ENCODE measurements around the gene ASTE1.
A peak's percentile ranks its signal among the peaks of the same experiment; 100 is the strongest.

ASTE1 gene, protein sequence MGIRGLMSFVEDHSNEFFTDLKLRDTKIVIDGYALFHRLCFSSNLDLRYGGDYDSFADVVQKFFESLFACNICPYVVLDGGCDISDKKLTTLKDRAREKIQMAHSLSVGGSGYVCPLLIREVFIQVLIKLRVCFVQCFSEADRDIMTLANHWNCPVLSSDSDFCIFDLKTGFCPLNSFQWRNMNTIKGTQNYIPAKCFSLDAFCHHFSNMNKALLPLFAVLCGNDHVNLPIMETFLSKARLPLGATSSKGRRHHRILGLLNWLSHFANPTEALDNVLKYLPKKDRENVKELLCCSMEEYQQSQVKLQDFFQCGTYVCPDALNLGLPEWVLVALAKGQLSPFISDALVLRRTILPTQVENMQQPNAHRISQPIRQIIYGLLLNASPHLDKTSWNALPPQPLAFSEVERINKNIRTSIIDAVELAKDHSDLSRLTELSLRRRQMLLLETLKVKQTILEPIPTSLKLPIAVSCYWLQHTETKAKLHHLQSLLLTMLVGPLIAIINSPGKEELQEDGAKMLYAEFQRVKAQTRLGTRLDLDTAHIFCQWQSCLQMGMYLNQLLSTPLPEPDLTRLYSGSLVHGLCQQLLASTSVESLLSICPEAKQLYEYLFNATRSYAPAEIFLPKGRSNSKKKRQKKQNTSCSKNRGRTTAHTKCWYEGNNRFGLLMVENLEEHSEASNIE

GRCh38 chr3:131026321-131027151 is at the start of gene ASTE1, which contains the start of gene NEK11:
Gene ASTE1 (minus strand): TSS chr3:131026825. CDS start chr3:131025306, 1,519 bp downstream.
Gene NEK11 (plus strand): TSS chr3:131026877. CDS start chr3:131029709, 2,832 bp downstream.
- DNase-seq = peak; percentile 93

GRCh38 chr3:131075632-131076328 is 49.2 kb upstream of the ASTE1 start:
- DNase-seq = no peak

- no peak for DNase-seq
Observed at GRCh38 chr3:131072845-131073244, 46.2 kb upstream of the ASTE1 start.

- no peak for DNase-seq
Observed at GRCh38 chr3:131072099-131072559, 45.5 kb upstream of the ASTE1 start.

DNA sequence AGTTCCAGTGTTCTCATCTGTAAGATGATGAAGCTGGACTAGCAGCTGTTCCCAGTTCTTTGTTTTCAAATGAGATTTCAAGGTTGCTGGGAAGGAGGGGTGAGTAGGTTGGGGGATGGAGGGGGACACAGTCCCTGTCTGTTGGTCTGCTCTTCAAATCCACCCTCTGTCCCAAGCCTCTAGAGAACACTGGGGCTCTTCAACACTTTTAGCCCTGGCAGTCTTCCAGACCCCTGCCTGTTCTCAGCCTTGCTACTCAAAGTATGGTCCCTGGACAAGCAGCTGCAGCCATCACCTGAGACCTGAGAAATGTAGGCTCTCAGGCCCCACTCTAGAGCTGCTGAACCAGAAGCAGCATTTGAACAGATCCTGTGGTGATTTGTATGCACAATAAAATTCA is 41.4 kb upstream of the ASTE1 start:
- no peak for DNase-seq

DNA sequence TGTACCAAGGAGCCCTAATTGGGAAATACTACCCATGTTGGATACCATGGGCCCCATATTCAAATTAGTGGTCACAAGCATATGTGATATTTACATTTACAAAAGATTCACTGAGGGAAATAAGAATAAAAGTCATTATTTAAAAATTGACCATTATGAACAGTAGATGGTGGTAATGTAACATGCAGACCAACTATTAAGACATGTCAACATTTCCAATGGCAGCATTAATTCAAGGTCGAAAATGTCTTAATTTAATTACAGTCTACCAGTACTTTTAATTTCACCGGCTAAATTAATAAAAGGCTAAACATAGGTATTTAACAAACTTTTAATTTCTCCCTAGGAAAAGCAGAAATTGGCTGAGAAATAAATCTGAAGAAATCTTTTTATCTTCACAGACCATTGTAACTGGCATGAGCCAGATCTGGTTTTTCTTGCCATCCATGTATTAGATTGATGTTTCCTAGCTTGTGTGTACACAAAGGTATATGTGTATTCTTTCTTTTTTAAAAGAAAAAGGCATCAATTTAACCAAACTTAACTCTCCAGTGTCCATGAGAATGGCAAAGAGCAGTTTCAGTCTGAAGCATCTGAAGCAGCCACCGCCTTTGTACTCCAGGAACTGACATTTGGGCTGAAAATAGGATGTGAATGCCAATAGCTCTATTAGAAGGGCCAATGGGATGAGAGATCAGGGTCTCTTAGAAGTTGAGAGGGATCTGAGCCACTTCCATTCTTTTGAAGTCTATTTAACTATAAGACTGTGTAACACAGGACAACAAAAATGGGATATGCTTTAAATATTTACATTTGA is 26.6 kb upstream of the ASTE1 start:
- no peak for DNase-seq

GRCh38 chr3:131050001-131050400 is 23.4 kb upstream of the ASTE1 start:
- DNase-seq = no peak

GRCh38 chr3:131048030-131048429 is 21.4 kb upstream of the ASTE1 start:
- no peak for DNase-seq

GRCh38 chr3:131047582-131047981 is 21.0 kb upstream of the ASTE1 start:
- no peak for DNase-seq

DNA sequence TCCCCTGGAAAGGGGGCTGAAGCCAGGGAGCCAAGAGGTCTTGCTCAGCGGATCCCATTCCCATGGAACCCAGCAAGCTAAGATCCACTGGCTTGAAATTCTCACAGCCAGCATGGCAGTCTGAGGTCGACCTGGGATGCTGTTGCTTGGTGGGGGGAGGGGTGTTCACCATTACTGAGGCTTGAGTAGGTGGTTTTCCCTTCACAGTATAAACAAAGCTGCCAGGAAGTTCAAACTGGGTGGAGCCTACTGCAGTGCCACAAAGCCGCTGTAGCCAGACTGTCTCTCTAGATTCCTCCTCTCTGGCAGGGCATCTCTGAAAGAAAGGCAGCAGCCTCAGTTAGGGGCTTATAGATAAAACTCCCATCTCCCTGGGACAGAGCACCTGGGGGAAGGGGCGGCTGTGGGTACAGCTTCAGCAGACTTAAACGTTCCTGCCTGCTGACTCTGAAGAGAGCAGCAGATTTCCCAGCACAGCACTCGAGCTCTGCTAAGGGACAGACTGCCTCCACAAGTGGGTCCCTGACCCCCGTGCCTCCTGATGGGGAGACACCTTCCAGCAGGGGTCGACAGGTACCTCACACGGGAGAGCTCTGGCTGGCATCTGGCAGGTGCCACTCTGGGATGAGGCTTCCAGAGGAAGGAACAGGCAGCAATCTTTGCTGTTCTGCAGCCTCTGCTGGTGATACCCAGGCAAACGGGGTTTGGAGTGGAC is 15.8 kb upstream of the ASTE1 start:
- DNase-seq = peak; percentile 36 to 61

DNA sequence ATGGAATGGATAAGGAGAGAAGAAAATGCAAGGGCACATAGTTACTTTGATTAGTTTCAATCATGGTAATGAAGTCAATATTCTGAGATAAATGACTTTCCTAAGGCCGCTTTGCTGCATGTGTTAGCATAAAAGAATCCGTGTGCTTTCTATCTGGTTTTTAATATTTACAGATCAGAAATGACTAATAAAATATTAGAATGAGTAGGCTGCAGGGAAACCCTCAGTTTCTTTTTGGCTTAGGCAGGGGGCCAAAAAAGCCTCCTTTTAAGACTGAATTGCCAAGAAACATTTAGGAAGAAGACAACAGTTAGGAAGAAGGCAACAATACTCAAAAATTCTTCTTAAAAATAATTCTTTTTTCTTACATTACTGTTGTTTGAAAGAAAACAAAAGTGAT is 11.7 kb upstream of the ASTE1 start:
- DNase-seq = no peak

- DNase-seq = no peak
Observed at GRCh38 chr3:131036986-131037385, 10.4 kb upstream of the ASTE1 start.

GRCh38 chr3:131036200-131036816 is 9.7 kb upstream of the ASTE1 start:
- no peak for DNase-seq

DNA sequence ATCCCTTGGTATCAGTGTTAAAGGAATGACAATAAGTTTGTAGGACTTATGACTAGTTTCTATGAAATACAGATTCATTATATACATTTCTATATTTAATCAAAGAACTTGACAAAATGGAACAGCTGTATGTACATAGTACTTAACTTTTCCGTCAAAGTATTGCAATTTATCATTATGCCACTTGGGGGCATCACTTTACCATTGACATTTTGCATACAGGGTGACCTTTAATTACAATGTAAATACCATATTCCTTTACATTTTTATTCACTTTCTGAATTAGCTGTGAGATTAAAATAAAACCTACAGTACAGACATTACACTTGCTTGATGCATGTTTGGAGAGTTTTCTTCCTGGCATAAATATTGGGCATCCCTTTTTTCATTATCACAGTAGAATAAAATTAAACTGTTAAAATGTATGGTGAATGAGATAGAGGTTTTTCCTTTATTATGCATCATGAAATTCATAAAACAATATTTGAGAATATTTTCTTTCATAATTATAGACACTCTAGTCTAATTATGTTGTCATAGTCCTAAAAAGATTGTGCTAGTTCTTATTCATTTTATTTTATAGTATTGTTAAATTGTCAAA is 7.0 kb upstream of the ASTE1 start:
- DNase-seq = peak in 1 of 2 donors; percentile 74

DNA sequence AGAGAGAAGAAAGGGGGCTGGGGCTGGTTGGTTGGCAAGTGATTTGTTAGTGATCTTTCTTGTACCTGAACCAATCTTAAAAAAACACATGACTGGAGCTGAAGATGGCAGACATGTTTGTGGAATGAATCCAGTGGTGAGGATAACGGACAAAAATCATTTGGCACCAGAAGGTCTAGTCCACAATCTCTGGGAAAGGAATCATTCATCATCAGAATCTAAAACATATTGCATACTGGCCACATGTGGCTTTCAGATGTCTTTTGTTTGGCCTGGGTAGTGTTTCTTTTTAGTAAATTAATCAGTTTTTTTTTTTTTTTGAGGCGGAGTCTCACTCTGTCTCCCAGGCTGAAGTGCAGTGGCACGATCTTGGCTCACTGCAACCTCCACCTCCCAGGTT is 5.0 kb upstream of the ASTE1 start:
- DNase-seq = no peak

DNA sequence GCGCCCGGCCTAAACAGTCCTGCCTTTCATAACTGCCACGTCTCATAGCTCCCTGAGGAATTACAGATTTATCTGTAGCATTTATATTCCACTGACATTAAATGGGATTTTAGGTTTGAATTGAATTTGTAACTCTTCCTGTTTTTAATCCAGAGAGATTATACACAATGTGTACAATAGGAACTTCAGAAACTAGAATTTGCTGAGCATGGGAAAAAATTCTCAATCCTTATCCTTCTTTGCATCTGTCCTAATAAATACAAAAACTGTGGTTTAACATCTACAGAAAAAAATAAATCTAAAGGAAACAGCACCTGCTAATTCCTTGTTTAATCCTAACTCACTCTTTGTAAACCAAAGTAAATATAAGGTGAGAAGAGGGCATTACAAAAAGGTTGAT is 2.2 kb upstream of the ASTE1 start:
- DNase-seq = no peak

GRCh38 chr3:131025539-131025938 is 1.1 kb downstream of the ASTE1 start:
- no peak for DNase-seq

DNA sequence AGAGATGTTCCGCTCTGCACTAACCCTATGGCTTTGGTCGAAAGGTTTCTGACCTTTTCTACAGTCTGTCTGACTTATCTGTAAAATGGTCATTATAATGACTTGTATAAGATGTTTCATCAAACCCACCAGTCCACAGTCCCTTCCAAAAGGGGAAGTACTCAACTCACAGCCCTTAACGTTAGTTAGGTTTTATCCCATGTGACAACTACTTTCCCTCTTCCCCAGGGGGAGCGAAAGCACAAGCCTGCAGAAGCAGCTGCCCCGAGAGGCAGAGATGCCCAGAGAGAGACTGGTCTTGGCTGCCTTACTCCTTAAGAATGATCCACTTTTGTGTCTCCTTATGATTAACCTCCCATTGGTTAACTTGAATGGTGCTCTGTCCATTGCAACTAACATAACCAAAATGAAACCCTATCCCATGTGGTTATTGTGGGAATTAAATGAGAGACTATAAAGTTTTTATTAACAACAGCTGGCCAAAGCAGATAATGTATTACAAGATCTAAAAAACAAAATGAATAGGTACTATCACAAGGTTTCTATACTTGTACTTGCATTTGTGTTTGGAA is 6.4 kb downstream of the ASTE1 start:
- DNase-seq = no peak

- DNase-seq = no peak
Observed at GRCh38 chr3:131018970-131019369, 7.7 kb downstream of the ASTE1 start.

DNA sequence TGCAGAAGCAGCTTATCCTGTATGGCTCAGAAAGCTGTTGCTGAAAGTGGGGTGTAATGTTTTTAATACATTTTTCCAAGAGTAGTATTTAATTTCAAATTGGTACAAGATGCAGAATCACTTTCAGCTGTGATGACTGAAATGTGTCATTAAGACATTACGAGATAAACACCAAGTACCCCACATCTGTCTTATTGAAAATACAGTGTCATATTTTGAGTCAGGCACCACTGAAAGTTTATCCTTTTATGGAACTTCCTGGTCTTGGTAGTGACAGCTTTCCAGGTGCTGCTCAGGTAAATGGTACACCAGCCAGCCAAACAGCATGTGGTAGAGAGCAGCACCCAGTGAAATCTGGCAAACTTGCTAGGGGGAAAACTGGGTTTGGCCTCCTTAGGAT is 16.9 kb downstream of the ASTE1 start:
- DNase-seq = no peak
